PC-3 (cell line): ENCODE data around the gene MRPS31. TPM values are rescaled to one million over a fixed set of nuclear protein-coding genes. Genes with fewer than 3 reads are reported as not detected.
"Not testable (repeated sequence)": the region's sequence is repeated elsewhere in the genome, so short reads cannot be mapped to it uniquely, and the experiment has no call there.

Experiments used
- ATAC-seq: fragments of 200-7000 bp; cut with Tn5 transposase; 2 replicates; pipeline ENCODE4 v1.9.1; 2020; ENCODE audit warnings: mild to moderate bottlenecking, moderate library complexity
- BruUV-seq: library from RNA; stranded (reverse); fragments of 400-500 nt; replicated peaks from 2 replicates; lab custom pipeline; 2021; lab: Mats Ljungman, UMichigan
- CTCF ChIA-PET: fragments of 300-600 bp; sonication (Branson Sonifier 250); formaldehyde crosslinking; loops from one replicate; lab custom pipeline; 2022; ENCODE audit warnings: antibody characterized with exemption; lab: Charles Lee
- POLR2A ChIA-PET: fragments of 300-600 bp; sonication (Branson Sonifier 250); formaldehyde crosslinking; loops from one replicate; lab custom pipeline; 2022; ENCODE audit warnings: antibody characterized with exemption; ENCODE audit not compliant: unreplicated experiment; lab: Charles Lee
- DNase-seq: peaks from one replicate; pipeline ENCODE4 v3.0.0-alpha.2; 2015
- H2AFZ ChIP-seq: fragments of 300-600 bp; sonication (generic); 2 replicates; pipeline ENCODE4 v1.6.0; 2016; ENCODE audit warnings: antibody characterized with exemption, low read length
- H3F3A ChIP-seq: fragments of 300-600 bp; sonication (generic); one replicate; pipeline ENCODE4 v1.6.0; 2017; ENCODE audit warnings: antibody characterized with exemption, low read length, control low read depth, mild to moderate bottlenecking; ENCODE audit not compliant: unreplicated experiment
- H3K27ac ChIP-seq: fragments of 300-600 bp; sonication (generic); 2 replicates; pipeline ENCODE4 v1.5.1; 2016; ENCODE audit warnings: mild to moderate bottlenecking, low read length
- H3K27me3 ChIP-seq: fragments of 300-600 bp; sonication (generic); 2 replicates; pipeline ENCODE4 v1.6.1; 2016; ENCODE audit warnings: low read length, mixed read lengths
- H3K36me3 ChIP-seq: fragments of 300-600 bp; sonication (generic); 2 replicates; pipeline ENCODE4 v1.6.1; 2016; ENCODE audit warnings: low read depth, mixed run types, low read length, mixed read lengths
- H3K4me1 ChIP-seq: fragments of 300-600 bp; sonication (generic); 2 replicates; pipeline ENCODE4 v1.5.1; 2016; ENCODE audit warnings: low read length; ENCODE audit not compliant: insufficient read depth
- H3K4me2 ChIP-seq: fragments of 300-600 bp; sonication (generic); 2 replicates; pipeline ENCODE4 v1.6.0; 2016; ENCODE audit warnings: low read length
- H3K4me3 ChIP-seq: fragments of 300-600 bp; sonication (generic); 2 replicates; pipeline ENCODE4 v1.5.1; 2016; ENCODE audit warnings: mild to moderate bottlenecking, low read length, mixed read lengths
- H3K79me2 ChIP-seq: fragments of 300-600 bp; sonication (generic); 2 replicates; pipeline ENCODE4 v1.6.1; 2017; ENCODE audit warnings: low read length, mixed read lengths
- H3K9ac ChIP-seq: fragments of 300-600 bp; sonication (generic); 2 replicates; pipeline ENCODE4 v1.6.0; 2016; ENCODE audit warnings: mild to moderate bottlenecking, low read length
- H3K9me2 ChIP-seq: fragments of 300-600 bp; sonication (generic); replicated peaks from 2 replicates; pipeline ENCODE4 v1.6.1; 2016; ENCODE audit warnings: mixed run types, low read length, mixed read lengths
- H3K9me3 ChIP-seq: fragments of 300-600 bp; sonication (generic); 2 replicates; pipeline ENCODE4 v1.6.1; 2016; ENCODE audit warnings: low read length, mixed read lengths
- H4K20me1 ChIP-seq: fragments of 300-600 bp; sonication (generic); 2 replicates; pipeline ENCODE4 v1.6.1; 2016; ENCODE audit warnings: low read length, mixed read lengths
- EZH2 ChIP-seq: fragments of 300-600 bp; sonication (generic); IDR thresholded peaks from one replicate; pipeline ENCODE4 v1.6.1; 2017; ENCODE audit warnings: antibody characterized with exemption, mild to moderate bottlenecking, low read length; ENCODE audit not compliant: unreplicated experiment
- EZH2phosphoT487 ChIP-seq: fragments of 300-600 bp; sonication (generic); IDR thresholded peaks from 2 replicates; pipeline ENCODE4 v1.6.1; 2018; ENCODE audit warnings: mild to moderate bottlenecking, antibody characterized with exemption, low read length, borderline replicate concordance
- intact Hi-C: fragments of 100-400 bp; cut with micrococcal nuclease; formaldehyde crosslinking; loops from 2 replicates; pipeline ENCODE4 v1.9.0; 2023
- total RNA-seq: library from RNA; depleted of rRNA; stranded (reverse); fragments of >200 nt; gene quantifications from 2 replicates; pipeline ENCODE4 v1.2.3, GENCODE V29; 2014
- TF ChIP-seq, protein P1 (sequence below): fragments of 300-600 bp; sonication (generic); conservative IDR thresholded peaks from 2 replicates; pipeline ENCODE4 v1.5.1; 2017; ENCODE audit warnings: antibody characterized with exemption, low read depth, mild to moderate bottlenecking, low read length

The MRPS31 gene
- total RNA-seq, 1 experiment from 2014 or later = 14.6 TPM

- DNase-seq (no peak), ATAC-seq (no peak)
- H3K4me2 ChIP-seq = no peak overlapping the region
- TF ChIP-seq, protein P1, sequence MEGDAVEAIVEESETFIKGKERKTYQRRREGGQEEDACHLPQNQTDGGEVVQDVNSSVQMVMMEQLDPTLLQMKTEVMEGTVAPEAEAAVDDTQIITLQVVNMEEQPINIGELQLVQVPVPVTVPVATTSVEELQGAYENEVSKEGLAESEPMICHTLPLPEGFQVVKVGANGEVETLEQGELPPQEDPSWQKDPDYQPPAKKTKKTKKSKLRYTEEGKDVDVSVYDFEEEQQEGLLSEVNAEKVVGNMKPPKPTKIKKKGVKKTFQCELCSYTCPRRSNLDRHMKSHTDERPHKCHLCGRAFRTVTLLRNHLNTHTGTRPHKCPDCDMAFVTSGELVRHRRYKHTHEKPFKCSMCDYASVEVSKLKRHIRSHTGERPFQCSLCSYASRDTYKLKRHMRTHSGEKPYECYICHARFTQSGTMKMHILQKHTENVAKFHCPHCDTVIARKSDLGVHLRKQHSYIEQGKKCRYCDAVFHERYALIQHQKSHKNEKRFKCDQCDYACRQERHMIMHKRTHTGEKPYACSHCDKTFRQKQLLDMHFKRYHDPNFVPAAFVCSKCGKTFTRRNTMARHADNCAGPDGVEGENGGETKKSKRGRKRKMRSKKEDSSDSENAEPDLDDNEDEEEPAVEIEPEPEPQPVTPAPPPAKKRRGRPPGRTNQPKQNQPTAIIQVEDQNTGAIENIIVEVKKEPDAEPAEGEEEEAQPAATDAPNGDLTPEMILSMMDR = no peak
- no peak for TF ChIP-seq EZH2
- TF ChIP-seq EZH2phosphoT487 = no peak
- ChIA-PET CTCF (no interaction called here), POLR2A (no interaction called here)
- H3K27ac ChIP-seq = no peak overlapping the region
- H3K79me2 ChIP-seq = no peaks in the 10 kb centered on the region
- H3F3A ChIP-seq = no peaks in the 10 kb centered on the region
- H3K36me3 ChIP-seq = no peaks in the 10 kb centered on the region
- H3K4me1 ChIP-seq = no peaks in the 10 kb centered on the region
- no peak overlapping the region for H2AFZ ChIP-seq
- no peak overlapping the region for H3K4me3 ChIP-seq
- no peaks in the 10 kb centered on the region for H3K9me3 ChIP-seq
- intact Hi-C loops = no loop called here
- H3K9me2 ChIP-seq = no peaks in the 10 kb centered on the region
- H4K20me1 ChIP-seq = no peaks in the 10 kb centered on the region
- H3K9ac ChIP-seq = no peak overlapping the region
- BruUV-seq = no TSS peak
- no peaks in the 10 kb centered on the region for H3K27me3 ChIP-seq
These were observed 42.4 kb downstream of the MRPS31 start for GRCh38 chr13:40728595-40728994.

DNA sequence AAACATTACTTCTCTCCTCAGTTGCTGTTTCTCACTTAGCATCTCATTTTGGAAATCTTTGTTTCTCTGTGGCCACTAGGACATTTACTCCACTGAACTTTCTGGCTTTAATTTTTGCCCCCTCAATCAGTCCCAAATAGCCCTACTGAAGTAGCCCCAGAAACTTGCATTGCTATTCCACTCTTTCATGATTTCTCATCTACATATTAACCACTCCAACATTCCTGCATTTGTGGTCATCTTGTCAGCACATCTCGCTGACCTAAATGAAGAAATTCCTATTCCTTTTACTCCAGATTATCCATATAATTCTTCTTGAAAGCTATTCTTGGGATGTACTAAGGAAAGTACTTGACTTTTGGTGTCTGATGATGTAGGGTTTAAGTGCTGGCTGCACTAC lies 56.6 kb downstream of the MRPS31 start:
- H4K20me1 ChIP-seq, H3K36me3 ChIP-seq, H3K4me2 ChIP-seq, POLR2A ChIA-PET, H3F3A ChIP-seq, H3K27me3 ChIP-seq, H3K9me2 ChIP-seq, ATAC-seq, intact Hi-C loops, BruUV-seq, H2AFZ ChIP-seq, CTCF ChIA-PET, H3K79me2 ChIP-seq, DNase-seq, H3K4me3 ChIP-seq, H3K27ac ChIP-seq, H3K4me1 ChIP-seq, H3K9ac ChIP-seq, H3K9me3 ChIP-seq: not testable (repeated sequence)

- H2AFZ ChIP-seq = no peak overlapping the region
- no peaks in the 10 kb centered on the region for H3K9me2 ChIP-seq
- H3F3A ChIP-seq = no peaks in the 10 kb centered on the region
- ChIA-PET POLR2A (no interaction called here), CTCF (no interaction called here)
- H3K9me3 ChIP-seq = no peaks in the 10 kb centered on the region
- H3K4me2 ChIP-seq = no peak overlapping the region
- no peaks in the 10 kb centered on the region for H3K4me1 ChIP-seq
- H3K4me3 ChIP-seq = no peak overlapping the region
- intact Hi-C loops = no loop called here
- no peaks in the 10 kb centered on the region for H4K20me1 ChIP-seq
- H3K9ac ChIP-seq = no peak overlapping the region
- DNase-seq (no peak), ATAC-seq (no peak)
- no TSS peak for BruUV-seq
- no peaks in the 10 kb centered on the region for H3K27me3 ChIP-seq
- no peaks in the 10 kb centered on the region for H3K79me2 ChIP-seq
- no peak overlapping the region for H3K27ac ChIP-seq
- TF ChIP-seq EZH2phosphoT487 (no peak), EZH2 (no peak)
- TF ChIP-seq, protein P1 = no peak
- no peaks in the 10 kb centered on the region for H3K36me3 ChIP-seq
These were observed 64.6 kb downstream of the MRPS31 start for GRCh38 chr13:40706439-40706838.
